GM10266 (cell line): ENCODE results near the gene ZBTB39.

Experiments
- DNase-seq: peaks from one replicate; pipeline ENCODE4 v3.0.0; 2012; ENCODE audit errors: extremely low spot score
- CTCF ChIP-seq: IDR thresholded peaks from 2 replicates; pipeline ENCODE4 v1.5.1; 2012; ENCODE audit warnings: mild to moderate bottlenecking, low read depth; ENCODE audit not compliant: control insufficient read depth, insufficient read depth; ENCODE audit errors: missing control alignments

The ZBTB39 gene

GRCh38 chr12:57008178-57008577 lies 1.8 kb upstream of the ZBTB39 start:
- peak; percentile 73 for DNase-seq
- peak; percentile 70 for TF ChIP-seq CTCF

- DNase-seq: no peak
- TF ChIP-seq CTCF: no peak
Observed at GRCh38 chr12:57006809-57007475, 596 bp upstream of the ZBTB39 start.

- no peak for TF ChIP-seq CTCF
- DNase-seq: no peak
Observed at GRCh38 chr12:57004651-57005050, 1.7 kb downstream of the ZBTB39 start.

- no peak for TF ChIP-seq CTCF
- no peak for DNase-seq
Observed at GRCh38 chr12:57003395-57003794, 3.0 kb downstream of the ZBTB39 start.

GRCh38 chr12:57001448-57001906 lies 4.9 kb downstream of the ZBTB39 start:
- peak; percentile 84 for TF ChIP-seq CTCF
- DNase-seq: peak; percentile 70

- TF ChIP-seq CTCF: no peak
- DNase-seq: no peak
Observed at GRCh38 chr12:57000393-57000792, 6.0 kb downstream of the ZBTB39 start.

- TF ChIP-seq CTCF: no peak
- DNase-seq: no peak
Observed at GRCh38 chr12:56999456-56999855, 6.9 kb downstream of the ZBTB39 start.
